Measurements from ENCODE around the gene MYL6.
"Not testable (repeated sequence)": the region's sequence is repeated elsewhere in the genome, so short reads cannot be mapped to it uniquely, and the experiment has no call there.

Gene MYL6

DNA sequence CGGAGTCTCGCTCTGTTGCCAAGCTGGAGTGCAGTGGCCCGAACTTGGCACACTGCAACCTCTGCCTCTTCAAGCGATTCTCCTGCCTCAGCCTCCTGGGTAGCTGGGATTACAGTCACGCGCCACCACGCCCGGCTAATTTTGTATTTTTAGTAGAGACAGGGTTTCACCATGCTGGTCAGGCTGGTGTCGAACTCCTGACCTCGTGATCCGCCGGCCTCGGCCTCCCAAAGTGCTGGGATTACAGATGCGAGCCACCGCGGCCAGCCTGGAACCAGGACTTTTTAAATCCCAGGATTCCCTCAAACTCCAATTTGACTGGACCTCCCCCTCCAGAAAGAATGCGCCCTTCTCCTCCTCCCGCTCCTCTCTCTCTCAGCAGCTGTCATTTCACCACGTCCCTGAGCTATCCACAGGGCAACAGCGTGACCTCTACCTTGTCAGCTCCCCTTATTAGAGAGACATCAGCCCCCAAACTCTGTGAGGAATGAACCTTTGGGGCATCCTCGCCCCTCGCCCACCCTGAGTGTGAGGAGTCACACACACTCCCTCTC lies 28.1 kb upstream of the MYL6 start:
- no peak for DNase-seq

DNA sequence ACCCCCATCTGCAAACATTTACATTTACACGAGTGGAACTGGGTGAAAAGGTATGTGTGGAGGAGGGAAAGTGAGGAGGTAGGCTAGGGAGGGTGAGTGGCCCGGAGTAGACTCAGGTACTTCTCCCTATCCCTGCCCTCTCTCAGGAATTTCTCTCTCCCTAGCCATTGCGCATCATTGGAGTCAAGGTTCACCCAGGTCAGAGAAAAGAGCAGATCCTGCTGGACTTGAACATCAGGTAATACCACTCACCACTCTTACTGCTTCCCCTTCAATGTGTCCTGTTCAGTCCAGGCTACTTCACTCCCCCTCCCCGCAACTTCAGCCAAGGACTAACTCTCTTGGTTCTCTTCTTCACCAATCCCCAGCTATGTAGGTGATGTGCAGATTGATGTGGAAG lies 27.3 kb upstream of the MYL6 start:
- no peak for DNase-seq

DNA sequence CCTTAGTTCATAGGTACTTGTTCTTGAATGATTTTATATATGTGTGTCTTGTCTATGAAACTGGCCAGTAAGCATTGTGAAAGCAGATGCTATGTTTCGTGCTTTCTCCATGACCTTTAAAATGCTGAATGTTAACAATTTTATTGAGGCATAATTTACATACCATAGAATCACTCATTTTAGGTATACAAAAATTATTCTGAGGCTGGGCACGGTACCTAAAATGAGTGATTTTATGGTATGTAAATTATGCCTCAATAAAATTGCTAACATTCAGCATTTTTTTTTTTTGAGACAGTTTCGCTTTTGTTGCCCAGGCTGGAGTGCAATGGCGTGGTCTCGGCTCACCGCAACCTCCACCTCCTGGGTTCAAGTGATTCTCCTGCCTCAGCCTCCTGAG lies 23.3 kb upstream of the MYL6 start:
- no peak for DNase-seq

DNA sequence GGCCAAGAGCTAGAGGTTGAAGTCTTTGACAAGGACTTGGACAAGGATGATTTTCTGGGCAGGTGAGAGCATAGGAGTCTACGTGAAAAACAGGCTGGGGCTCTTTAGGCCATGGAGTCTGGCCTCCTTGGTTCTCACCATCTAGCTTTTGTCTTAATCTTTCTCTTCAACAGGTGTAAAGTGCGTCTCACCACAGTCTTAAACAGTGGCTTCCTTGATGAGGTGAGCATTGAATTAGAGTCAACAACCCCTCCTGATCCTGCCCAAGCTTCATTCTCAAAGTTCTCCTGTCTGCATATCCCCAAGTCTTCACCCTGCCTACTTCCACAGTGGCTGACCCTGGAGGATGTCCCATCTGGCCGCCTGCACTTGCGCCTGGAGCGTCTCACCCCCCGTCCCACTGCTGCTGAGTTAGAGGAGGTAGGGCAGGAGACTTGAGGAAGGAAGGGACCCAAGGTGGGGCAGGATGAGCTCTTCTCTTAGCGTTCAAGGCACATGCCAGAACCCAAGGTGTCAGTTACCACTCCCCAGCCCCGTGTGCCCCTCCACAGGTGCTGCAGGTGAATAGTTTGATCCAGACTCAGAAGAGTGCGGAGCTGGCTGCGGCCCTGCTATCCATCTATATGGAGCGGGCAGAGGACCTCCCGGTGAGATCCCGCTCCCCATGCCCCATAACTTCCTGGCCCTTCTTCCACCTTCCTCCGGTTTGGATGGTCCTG lies 20.1 kb upstream of the MYL6 start:
- no peak for DNase-seq

DNA sequence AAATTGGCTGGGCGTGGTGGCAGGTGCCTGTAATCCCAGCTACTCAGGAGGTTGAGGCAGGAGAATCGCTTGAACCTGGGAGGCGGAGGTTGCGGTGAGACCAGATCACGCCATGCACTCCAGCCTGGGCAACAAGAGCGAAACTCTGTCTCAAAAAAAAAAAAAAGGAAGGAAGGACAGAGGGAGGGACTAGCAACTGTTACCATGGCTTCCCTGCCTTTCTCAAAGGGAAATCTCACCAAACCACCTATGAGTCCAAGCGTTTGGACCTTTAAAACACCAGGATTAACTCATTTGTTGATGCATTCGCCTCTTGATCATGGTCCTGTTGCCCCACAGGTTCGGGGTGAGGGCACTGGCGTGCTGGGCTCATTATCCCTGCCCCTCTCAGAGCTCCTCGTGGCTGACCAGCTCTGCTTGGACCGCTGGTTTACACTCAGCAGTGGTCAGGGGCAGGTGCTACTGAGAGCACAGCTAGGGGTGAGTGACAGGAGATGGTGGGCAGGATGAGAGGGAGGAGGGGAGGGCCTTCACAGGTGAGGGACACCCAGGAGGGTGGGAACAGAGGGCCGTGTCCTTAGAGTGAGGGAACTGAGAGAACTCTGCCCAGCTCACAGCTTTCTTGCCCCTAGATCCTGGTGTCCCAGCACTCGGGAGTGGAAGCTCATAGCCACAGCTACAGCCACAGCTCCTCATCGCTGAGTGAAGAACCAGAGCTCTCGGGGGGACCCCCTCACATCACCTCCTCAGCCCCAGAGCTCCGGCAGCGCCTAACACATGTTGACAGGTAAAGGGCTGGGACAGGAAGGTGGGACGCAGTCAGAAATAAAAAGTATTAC lies 16.0 kb upstream of the MYL6 start:
- no peak for DNase-seq

DNA sequence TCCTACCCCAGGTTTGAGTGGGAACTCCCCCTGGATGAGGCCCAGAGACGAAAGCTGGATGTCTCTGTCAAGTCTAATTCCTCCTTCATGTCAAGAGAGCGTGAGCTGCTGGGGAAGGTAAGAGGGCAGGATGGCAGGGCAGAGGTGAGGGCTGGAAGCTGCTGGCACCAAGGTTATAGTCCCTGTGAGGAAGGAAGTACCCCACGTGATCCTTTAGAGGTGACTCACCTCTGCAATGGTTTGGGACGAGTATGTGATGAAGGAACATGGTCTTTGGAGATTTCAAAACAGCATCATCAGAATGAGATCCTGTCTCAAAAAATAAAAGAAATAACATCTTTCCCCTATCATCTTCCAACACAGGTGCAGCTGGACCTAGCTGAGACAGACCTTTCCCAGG lies 14.9 kb upstream of the MYL6 start:
- no peak for DNase-seq

DNA sequence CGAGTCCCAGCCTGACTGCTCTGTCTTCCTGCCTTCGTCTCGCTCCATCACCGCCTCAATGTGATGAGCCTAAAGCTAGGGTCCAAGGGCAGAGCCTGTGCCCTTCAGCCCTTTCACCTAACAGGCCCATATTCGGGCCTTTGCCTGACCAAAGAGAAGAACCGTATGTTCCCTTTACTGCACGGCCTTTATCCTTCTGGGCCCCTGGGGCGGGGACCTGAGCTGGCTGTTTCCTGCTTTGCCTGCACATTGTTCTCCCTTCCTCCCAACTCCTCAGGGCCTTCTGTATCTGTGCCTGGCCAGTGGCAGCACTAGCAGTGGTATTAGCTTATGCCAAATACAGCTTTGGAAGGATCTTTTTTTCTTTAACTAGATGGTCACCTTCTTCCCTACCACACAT lies 14.3 kb upstream of the MYL6 start:
- DNase-seq: no peak

DNA sequence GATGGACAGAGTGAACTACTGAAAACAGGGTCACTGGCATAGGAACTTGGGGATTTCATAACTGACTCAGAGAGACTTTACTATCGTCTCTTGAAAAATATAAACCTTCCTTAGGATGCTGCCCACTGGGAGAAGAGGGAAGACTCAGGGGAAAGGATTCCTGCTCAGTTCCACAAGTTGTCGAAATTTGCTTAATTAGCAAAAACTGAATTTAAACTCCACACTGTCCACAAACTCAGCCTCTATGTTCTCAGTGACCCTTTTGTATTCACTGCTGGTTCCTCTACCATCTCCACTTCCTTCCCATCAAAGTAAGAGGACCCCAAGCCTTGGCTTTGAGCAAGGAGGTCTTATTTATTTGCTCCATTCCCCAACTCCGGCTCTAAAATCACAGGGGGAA lies 12.9 kb upstream of the MYL6 start:
- no peak for DNase-seq

DNA sequence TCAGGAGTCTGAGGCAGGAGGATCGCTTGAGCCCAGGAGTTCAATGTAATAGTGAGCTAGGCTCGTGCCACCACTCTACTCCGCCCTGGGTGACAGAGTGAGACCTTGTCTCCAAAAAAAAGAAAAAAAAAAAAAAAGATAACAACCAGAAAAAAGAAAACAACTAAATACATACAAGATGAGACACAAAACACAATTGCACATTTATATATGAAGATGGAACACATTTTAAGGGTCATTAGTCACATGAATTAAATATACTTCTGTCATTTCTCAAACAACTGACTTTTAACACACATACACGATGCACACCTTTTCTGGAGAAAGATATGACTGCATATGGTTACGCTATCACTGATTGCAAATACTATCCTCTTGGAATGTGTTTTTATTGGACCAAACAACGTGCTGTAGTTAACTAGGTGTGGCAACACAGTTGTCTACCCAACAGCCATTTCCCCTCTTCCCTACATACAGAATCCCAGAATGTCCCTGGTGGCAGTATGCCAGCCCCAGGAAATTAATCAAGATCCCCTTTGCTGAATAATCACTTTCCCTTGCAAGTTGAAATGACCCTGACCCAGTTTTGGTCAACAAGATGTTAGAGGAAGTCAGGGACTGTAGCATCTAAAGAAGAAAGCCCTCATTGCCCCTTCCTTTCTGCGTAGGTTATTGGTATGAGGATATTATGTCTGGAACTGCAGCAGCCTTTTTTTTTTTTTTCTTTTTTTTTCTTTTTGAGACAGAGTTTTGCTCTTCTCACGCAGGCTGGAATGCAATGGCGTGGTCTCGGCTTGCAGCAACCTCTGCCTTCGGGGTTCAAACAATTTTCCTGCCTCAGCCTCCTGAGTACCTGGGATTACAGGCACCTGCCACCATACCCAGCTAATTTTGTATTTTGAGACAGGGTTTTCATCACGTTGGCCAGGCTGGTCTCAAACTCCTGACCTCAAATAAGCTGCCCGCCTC lies 11.4 kb upstream of the MYL6 start:
- DNase-seq: no peak

DNA sequence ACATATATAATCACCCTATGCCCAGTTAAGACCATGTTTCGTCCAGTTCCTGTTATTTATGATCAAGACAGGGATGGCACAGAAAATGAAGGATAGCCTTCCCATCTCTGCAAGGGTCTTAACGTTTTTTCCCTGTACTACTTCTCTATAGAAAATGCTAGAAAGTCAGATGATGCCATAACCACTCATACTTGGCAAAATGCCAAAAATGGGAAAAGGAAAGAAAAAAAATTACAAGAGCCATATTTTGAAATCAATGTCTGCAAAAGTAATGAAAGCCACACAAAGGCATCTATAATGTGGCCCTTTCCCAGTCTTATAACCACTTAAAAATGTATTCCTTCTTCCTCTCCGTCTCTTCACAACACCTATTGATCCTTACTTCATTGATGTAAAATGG lies 7.6 kb upstream of the MYL6 start:
- peak; percentile 58 for DNase-seq

DNA sequence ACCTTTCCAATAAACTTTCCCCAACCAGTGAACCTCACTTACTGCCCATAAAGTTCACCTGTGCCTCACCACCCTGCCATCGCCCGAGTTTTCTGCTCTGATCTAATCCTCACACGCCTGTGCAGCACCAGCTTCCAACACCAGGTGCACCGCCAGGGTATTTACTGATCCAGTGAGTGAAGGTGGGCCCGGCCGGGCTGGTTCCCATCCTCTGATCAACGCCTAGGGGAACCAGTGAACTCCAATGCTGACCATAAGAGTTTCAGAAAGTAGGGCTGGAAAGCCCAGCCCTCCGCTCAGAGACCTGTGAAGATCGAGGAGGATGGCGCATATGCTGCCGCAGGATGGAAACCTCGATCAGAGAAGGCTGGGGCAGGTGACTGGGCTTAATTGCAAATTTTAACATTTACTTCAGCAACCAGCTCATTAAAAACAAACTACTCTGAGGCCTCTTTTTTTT lies 6.5 kb upstream of the MYL6 start:
- peak; percentile 46 for DNase-seq

DNA sequence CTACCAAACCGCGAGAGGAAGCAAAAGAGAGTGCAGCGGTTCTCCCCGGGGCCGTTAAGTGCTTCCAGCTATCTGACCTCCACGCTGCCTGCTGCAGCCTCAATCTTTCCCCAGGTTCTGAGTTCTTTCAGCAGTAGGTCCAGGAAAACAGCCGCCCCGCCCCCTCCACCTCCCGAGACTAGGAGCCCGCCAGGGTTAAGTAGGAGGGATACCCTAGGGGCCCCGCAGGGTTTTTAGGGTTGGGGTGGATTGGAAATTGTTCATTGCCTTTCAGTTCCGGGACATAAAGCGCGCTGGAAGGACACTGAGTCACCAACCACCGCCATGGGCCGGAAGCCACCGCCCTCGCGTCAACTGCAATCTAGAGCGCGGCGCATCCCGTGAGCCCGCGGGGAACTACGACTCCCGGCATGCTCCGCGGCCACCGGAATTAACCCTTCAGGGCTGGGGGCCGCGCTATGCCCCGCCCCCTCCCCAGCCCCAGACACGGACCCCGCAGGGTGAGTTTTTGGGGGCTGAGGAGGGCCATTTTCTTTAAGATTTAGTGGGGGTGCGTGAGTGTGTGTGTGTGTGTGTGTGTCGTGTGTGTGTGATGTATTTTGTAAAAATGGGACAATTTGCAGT lies 5.9 kb upstream of the MYL6 start, which contains the start of gene MYL6B:
MYL6B (plus strand) TSS at position 456 of the 624 bp plus-strand sequence. CDS start 1,332 bp downstream, outside the sequence.
- peak; percentile 79 for DNase-seq

DNA sequence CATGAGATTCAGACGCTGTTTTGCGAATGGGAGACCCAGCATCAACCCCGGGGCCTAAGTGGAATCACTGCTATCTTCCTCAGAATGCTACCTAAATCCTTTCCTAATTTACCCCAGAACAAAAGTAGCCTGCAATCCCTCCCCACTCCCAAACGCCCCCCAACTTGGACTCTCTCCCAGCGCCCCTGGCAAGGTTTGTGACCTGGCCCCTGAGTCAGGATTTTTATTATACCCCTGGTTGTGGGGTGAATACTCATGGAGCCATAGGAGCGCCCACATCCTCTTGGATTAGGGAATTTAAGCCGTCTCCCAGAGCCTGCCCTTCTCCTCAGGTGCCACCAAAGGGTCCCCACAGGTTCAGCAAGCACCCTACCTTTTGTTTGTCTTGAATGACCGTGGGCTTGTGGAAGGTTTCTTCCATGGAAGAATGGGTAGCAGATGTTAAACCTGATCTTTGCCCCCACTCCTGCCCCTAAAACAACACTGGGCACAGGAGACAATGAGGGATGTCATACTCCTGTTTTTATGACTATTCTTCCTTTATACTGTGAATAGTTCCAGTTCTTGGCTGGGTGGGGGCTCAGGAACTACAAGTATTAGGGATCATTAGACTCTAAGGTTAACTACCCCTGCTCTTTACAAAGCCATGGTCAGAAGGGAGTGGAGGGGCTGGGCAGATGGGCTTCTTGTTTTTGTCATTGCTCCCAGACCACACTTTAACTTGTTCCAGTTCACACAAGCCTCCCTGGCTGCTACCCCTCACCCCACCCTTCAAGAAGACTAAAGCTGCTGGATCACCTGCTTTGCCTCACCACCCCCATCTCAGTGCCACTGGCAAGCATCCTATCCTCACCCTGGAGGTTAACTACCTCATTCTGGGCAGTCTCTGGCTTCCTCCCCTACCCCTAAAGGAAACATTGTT lies 5.1 kb upstream of the MYL6 start:
- no peak for DNase-seq

DNA sequence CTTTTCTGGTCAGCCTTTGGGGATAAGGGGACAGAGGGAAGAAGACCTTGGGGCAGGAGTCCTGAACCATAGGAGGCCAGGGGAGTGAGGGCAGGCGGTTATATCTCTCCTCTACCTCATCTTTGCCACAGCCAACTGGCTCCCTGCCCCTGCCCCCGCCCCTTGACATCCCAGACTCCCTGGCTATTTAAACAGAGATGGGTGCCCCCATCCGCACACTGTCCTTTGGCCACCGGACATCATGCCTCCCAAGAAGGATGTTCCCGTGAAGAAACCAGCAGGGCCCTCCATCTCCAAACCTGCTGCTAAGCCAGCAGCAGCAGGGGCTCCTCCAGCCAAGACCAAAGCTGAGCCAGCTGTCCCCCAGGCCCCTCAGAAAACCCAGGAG lies 4.5 kb upstream of the MYL6 start:
- no peak for DNase-seq

DNA sequence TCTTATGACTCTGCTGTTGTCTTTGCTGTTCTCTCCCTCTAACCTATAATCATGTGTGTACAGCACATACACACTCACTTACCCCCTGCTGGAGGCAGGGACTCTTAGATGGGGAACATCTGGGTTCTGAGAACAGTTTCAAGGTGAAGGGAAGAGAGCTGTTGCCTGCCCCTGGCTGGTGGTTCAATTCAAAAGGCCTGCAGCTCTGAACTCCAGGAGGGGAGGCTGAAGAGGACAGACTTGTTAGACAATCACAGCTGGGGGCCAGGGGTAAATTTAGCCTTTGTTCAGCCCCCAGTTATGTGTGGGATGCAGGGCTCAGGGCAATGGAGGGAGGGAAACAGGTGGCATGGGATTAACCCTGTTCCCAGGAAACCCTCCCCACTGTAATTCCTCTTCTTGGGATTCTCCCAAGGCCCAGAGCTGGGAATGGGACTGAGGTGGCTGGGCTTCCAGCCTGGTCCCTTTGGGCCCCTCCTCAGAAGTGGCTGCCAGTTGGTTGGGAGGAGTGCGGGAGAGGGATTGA lies 3.9 kb upstream of the MYL6 start:
- DNase-seq: no peak

DNA sequence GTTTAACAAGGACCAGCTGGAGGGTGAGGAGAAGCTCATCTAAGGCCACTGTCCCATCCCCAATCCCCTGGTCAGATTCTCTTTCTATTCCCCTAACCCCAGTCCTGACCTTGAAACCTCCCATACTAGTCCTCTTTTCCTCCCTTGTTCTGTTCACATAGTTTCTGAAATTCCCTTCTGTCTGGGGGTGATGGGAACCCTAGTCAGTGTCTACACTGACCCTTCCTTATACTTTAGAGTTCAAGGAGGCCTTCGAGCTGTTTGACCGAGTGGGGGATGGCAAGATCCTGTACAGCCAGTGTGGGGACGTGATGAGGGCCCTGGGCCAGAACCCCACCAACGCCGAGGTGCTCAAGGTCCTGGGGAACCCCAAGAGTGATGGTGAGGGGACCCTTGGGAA lies 3.3 kb upstream of the MYL6 start:
- no peak for DNase-seq

DNA sequence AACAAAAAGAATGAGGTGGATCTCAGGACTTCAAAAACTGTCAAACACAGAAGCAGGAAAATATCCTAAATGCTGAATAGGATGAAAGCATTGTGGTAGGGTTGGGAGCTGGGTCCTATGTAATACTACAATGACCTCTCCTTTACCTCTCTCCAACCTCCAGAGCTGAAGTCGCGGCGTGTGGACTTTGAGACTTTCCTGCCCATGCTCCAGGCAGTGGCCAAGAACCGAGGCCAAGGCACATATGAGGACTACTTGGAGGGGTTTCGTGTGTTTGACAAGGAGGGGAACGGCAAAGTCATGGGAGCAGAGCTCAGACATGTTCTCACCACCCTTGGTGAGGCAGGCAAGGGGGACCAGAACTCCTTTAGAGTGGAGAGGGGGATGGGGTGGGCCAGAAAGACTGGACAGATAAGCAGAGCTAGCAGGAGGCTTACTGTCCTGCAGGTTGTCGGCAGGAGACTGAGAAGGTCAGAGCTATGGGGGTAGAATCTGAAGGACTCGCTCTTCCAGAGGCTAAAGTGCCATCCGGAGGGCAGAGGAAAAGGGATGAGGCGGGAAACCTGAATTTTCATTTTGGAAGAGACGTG lies 2.8 kb upstream of the MYL6 start:
- no peak for DNase-seq

DNA sequence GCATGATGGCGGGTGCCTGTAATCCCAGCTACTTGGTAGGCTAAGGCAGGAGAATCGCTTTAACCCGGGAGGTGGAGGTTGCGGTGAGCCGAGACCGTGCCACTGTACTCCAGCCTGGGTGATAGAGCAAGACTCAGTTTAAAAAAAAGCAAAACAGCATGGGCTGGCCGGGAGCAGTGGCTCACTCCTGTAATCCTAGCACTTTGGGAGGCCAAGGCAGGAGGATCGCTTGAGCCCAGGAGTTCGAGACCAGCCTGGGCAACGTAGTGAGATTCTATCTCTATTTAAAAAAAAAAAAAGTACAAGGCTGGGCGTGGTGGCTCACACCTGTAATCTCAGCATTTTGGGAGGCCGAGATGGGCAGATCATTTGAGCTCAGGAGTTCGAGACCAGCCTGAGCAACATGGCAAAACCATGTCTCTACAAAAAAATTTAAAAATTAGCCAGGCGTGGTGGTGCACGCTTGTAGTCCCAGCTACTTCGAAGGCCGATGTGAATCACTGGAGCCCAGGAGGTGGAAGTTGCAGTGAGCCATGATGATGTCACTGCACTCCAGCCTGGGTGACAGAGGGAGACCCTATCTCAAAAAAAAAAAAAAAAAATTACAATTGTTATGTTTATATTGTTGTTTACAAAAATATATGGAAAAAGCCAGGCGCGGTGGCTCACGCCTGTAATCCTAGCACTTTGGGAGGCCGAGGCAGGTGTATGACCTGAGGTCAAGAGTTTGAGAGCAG lies 1.5 kb upstream of the MYL6 start:
- DNase-seq: not testable (repeated sequence)

DNA sequence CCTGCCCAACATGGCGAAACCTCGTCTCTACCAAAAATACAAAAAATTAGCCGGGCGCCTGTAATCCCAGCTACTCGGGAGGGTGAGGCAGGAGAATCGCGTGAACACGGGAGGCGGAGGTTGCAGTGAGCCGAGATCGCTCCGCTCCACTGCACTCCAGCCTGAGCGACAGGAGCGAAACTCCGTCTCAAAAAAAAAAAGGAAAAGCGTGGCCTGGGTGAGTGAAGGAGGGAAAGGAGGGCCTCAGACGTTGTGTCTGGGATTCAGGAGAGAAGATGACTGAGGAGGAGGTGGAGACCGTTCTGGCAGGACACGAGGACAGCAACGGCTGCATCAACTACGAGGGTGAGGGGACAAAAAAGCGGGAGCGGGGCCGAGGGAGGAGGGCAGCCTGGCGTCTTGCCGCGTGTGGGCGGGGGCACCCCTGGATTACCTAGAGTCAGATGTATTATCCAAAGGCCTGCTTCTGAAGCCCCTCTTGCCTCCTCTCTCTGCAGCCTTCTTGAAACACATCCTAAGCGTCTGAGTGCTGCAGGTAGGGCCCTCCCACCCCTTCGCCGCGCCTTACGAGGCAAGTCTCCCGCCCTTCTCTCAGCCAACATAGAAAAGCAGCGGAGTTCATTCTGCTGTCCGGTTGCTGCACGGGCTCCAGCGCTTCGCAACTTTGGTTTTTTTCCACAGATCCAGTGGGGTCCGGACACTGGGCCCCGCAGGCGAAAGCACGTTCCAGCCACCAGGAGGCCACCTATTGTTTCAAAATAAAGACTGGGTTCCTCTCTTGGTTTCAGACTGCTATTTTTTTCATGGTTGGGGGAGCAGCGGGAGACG lies 744 bp upstream of the MYL6 start:
- peak; percentile 77 for DNase-seq

All from NCI-H2029 treated with DMSO at 0.1 percent for 48 hours (cell line).